Stimulated activated CD8-positive, alpha-beta memory T cell treated with anti-CD3 and anti-CD28 coated beads, Interleukin-12 subunit alpha, Interleukin-12 subunit beta, amount 100 ng/mL, for 1 hour (primary cell): ENCODE results near the gene CACNG8.
"Not testable (repeated sequence)": the region's sequence is repeated elsewhere in the genome, so short reads cannot be mapped to it uniquely, and the experiment has no call there.

ENCODE experiments used
- DNase-seq: peaks from one replicate; pipeline ENCODE4 v3.0.0-alpha.2; 2020; ENCODE audit warnings: low read depth

CACNG8 gene

DNA sequence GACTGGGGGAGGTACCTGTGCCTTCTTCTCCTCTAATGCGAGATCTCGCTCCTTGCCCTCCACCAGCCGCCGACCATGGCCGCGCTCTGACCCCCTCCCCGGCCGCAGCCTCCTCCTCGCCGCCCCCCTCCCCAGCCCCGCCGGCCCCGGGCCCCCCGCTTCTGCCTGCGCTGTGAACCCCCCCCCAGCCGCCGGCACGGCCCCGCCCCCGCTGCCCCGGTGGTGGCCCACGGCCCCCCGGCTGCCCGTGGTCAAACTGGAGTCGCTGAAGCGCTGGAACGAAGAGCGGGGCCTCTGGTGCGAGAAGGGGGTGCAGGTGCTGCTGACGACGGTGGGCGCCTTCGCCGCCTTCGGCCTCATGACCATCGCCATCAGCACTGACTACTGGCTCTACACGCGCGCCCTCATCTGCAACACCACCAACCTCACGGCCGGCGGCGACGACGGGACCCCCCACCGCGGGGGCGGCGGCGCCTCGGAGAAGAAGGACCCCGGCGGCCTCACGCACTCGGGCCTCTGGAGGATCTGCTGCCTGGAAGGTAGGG, at the start of gene CACNG8:
Gene CACNG8 (plus strand): TSS at position 51 of the 545 bp plus-strand sequence.
- DNase-seq: no peak

DNA sequence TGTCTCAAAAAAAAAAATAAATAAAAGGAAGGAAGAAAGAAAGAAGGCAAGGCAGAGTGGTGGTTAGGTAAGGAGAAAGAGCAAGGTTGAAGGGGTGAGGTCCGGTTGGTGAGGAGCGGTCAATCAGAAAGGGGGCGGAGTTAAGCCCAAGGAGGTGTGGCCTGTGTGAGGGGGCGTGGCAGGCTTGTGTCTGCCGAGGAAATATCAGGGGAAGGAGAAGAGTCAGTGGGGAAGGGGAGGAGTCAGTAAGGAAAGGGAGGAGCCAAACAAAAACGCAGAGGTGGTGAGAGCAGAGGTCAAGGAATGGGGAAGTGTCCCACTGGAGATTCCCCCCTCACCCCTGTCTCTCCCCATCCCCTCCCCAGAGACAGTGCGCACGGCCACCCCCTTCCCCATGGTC, 47.7 kb upstream of the CACNG8 start:
- DNase-seq: no peak

DNA sequence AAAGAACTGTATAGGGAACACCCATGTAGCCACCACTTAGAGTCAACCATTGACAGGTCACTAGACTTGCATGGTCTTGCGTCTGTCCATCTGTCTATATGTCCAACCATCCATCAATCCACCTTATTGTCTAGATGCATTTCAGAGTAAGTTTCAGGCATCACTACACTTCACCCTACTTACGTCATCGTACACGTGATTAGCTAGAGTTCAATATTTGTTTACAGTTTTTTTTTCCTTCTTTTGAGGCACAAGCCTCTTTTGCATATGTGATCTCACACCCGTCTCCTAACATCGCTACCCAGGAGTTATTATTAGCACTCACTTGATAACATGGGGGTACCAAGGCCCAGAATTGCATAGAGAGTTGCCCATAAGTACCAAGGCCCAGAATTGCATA, 46.7 kb upstream of the CACNG8 start:
- DNase-seq: no peak

DNA sequence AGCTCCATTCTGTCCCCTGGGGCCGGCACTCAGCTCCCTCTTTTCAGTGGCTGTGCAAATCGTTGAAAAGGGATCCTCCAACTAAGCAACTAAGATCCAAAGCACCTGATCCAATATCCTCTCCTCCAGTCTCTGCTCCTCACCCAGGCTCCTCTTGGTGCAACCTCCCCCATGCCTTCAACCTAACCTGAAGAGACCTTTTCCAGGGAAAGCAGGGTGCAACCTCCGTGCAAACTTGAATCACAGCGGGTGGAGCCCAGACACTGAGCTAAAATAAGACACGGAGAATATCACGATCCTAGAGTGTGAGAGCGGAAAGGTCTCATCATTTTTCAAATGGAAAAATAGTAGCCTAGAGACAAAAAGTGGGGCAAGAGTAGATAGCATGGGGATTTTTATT, 45.4 kb upstream of the CACNG8 start:
- no peak for DNase-seq

DNA sequence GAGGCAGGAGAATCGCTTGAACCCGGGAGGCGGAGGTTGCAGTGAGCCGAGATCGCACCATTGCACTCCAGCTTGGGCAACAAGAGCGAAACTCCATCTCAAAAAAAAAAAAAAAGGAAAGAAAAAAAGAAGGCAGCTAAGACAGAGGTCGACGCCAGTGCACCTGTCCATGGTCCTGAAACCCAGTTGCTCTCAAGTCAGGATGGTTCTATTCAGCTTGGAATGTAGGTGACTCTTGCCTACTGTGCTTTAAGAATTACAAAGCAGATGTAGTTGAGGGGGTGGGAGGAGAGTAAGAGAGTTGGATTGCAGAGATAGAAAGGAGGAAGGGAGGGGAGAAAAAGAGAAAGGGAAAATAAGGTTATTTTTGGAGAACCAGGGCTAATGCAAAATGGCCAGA, 35.0 kb upstream of the CACNG8 start:
- no peak for DNase-seq

DNA sequence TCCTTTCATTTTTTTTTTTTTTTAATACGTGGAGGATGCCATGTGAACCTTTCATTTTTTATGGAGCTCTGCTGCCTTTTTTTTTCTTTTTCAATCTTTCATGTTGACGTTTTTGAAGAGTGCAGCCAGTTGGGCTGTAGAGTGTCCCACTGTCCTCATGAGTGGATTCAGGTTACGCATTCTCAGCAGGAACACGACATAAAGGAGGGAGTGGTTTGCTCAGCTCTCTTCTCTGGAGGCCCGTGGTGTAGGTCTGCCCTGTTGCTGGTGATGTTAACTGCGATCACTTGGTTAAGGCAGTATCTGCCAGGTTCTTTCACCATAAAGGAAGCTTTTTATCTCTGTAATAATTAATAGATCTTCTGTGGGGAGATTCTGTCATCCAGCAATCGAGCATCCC, 26.7 kb upstream of the CACNG8 start:
- no peak for DNase-seq

DNA sequence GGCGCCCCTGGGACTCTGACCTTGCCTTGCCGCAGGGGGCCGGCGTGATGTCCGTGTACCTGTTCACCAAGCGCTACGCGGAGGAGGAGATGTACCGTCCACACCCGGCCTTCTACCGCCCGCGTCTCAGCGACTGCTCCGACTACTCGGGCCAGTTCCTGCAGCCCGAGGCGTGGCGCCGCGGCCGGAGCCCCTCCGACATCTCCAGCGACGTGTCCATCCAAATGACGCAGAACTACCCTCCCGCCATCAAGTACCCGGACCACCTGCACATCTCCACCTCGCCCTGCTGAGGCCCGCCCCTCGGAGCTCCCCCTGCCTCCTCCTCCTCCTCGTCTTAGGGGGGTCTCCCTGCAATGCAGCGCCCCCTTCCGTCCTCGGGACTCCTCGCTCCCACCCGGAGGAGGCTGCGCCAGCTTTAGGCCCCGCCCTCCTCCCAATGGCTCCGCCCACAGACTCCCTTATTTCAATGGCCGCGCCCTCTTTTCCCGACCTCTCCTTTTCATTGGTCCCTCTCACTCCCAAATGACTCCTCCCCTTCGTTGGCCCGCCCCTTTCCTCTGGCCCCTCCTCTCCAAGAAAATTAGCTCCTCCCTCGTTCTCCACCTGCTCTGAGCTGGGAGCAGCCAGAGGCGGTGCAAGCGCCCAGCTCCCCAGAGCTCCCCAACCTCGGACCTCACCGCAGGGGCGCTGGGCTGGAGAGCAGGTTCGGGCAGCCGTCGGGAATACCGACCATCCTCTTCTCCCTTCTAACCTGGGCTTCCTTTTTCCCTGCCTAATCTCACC, 20.5 kb upstream of the CACNG8 start:
- DNase-seq: no peak

DNA sequence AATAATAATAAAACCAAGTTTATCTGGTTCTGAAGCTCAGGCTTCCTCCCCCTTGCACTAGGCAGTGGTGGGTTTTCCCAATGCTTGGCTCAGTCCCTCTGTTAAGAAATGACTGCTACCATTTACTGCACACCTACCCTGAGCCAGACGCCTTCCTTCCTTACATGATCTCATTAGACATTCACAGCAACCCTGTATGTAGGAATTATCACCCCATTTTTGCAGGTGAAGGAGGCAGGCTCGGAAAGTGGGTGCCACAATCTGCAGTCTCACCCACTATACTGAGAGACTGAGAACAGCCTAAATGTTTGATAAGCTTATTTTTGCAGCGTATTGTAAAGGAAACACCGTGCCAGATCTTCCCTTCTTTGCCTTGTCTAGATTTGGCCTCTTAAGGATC, 18.3 kb upstream of the CACNG8 start:
- DNase-seq: no peak

DNA sequence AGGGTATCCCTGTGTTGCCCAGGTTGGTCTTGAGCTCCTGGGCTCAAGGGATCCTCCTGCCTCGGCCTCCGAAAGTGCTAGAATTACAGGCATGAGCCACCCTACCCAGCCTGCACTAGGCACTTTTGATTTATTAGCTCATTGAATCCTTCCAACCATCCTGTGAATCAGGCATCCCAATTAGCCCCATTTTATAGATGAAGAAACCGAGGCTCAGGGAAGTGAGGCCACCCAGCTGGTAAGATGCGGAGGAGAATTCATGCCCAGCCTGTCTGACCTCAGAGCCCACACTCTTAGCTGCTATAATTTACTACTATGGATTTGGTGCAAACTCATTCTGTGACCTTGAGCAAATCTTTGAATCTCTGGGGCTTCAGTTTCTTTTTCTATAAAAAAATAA, 17.8 kb upstream of the CACNG8 start:
- no peak for DNase-seq

DNA sequence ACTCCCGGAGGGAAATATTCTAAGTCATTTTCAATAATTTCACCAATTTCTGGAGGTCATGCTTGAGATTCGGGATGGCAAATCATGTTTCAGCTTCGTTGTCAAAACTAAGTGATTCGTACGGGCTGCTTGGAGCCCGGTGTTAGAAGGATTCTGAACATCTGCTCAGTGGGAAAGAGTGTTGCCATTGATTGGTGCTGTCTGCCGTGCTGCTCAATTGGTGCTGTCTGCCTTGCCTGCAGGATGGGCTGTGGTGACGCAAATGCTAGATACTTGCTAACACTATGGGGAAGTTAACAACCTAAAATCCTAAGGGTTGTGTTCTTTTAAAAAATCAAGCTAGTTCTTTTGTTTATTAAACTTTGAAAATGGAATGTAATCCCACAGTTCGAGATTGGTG, 17.3 kb upstream of the CACNG8 start:
- DNase-seq: no peak

DNA sequence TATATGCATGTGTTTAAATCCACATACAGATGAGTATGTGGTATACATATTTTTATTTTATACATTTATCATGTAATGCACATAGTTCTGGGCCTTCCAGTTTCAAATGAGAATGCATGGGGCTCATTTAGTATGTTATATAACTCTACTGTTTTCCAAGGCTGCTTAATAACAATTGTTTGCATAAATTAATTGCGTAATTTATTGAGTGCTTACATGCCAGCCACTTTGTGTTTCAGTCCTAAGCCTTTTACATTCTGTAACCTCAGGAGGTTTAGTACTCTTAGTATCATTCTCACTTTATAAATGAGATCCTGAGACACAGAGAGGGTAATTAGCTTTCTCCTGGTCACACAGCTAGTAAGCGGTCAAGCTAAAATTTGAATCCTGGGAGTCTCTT, 16.7 kb upstream of the CACNG8 start:
- no peak for DNase-seq

DNA sequence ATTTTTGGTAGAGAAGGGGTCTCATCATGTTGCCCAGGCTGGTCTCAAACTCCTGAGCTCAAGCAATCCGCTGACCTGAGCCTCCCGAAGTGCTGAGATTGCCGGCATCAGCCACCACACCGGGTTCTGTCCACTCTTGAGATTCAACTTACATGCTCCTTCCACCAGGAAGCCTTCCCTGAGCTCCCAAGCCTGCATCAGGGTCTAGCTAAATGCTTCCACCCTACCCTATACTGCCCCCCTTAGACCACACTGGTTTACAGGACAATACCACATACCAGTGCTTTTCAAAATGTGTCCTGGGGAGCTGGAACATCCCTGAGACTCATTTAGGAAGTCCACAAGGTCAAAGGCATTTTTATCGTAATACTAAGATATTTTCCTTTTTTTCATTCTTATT, 15.1 kb upstream of the CACNG8 start:
- no peak for DNase-seq

DNA sequence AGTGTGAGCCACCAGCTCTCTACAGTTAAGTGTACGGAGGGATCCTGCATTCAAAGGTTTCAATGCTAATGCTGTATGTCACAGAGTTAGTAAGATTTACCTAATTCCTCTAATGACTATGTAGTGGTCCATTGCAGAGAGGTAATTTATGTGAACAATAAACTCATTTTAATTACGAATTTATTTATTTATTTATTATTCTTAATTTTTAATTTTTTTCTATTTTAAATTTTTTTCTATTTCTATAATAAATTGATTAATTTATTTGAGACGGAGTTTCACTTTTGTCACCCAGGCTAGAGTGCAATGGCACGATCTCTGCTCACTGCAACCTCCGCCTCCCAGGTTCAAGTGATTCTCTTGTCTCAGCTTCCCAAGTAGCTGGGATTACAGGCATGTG, 14.1 kb upstream of the CACNG8 start:
- not testable (repeated sequence) for DNase-seq

DNA sequence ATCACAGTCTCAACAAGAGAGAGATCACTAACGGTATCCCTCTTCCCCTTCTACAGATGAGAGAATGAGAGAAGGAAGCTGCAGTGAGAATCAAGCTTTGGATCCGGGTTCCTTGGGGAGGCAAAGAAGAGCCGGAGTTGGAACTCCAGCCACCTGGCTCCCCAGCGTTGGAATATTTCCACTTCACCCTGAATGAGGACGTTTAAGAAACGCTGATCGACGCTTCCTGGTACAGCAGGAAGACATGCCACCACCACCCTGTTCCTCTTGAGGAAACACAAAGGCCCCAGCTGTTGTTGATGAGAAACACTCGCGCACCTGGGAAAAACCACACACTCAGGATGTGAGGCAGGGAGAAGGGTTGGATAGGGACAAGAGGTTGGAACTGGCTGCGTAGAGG, 11.3 kb upstream of the CACNG8 start:
- no peak for DNase-seq

DNA sequence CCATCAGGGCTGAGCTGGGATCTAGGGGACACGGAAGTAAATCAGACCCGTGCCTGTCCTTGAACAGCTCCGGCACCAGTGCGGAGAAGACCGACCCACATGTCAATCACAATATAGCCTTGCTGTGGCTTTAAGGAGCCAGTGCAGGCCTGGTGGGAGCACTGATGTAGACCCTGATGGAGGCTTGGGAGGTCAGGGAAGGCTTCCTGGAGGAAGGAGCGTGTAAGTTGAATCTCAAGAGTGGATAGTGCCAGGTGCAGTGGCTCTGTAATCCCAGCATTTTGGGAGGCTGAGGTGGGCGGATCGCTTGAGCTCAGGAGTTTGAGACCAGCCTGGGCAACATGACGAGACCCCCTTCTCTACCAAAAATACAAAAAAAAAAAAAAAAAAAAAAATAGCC, 10.8 kb upstream of the CACNG8 start:
- DNase-seq: no peak

DNA sequence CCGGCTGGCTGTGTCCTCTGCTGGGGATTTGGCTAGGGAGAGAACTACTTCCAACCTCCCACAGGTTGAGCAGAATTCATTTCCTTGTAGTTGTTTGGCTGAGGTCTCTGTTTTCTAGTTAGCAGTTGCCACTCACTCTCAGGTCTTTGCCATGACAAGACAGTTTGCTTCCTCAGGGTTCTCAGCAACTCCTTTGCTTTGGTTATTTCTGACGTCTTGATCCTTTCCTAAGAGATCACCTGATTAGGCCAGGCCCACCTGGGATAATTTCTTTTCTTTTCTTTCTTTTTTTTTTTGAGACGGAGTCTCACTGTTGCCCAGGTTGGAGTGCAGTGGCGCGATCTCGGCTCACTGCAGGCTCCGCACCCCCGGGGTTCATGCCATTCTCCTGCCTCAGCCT, 9.4 kb upstream of the CACNG8 start:
- no peak for DNase-seq

DNA sequence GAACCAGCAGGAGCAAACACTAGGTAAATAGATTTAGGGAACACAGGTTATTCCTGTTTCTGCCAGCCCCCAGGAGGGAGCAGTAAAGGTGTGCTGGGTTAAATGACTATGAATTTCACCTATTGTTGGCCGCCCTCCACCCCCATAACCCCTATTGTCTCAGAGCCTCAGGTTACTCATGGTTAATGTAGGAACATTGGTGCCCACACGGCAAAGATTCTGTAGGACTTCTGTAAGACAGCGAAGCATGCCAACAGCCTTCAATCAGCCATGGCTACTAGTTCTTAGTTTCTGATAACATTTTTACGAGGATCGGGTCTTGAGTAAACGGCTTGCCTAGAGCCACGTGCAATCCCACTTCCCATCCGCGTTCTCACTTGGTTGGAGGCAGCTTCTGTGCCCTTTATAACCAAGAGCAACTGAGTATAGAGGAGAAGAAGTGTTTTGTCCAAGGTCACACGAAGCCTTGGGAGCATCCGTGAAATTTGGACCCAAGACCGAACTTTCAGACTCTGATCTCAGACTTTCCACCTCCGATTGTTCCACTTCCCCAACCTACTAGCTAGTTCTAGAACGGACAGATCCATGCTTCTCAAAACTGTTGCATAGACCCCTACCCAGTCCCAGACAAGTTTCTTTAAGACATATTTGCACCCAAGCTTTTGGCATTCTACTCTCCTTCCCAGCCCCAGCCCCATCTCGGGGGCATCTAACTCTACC, 5.1 kb upstream of the CACNG8 start:
- no peak for DNase-seq

DNA sequence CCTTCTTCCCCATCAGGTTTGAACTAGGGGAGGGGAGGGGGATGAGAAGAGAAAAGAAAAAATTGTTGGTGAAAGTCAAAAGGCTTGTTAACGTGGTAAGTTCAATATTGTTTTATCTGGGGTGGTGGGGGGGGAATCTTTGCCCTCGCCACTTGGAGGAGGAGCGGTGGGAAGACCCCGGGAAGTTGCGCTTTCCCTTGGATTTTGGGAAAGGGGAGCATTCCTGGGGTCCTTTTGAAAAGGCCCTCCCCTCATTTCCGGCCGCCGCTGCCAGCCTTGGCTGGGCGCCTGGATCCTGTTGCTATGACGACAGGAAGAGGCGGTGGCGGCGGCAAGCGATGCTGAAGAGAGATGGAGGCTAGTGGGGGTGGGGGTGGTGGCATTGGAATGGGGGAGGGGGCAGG, 4.6 kb upstream of the CACNG8 start:
- no peak for DNase-seq

DNA sequence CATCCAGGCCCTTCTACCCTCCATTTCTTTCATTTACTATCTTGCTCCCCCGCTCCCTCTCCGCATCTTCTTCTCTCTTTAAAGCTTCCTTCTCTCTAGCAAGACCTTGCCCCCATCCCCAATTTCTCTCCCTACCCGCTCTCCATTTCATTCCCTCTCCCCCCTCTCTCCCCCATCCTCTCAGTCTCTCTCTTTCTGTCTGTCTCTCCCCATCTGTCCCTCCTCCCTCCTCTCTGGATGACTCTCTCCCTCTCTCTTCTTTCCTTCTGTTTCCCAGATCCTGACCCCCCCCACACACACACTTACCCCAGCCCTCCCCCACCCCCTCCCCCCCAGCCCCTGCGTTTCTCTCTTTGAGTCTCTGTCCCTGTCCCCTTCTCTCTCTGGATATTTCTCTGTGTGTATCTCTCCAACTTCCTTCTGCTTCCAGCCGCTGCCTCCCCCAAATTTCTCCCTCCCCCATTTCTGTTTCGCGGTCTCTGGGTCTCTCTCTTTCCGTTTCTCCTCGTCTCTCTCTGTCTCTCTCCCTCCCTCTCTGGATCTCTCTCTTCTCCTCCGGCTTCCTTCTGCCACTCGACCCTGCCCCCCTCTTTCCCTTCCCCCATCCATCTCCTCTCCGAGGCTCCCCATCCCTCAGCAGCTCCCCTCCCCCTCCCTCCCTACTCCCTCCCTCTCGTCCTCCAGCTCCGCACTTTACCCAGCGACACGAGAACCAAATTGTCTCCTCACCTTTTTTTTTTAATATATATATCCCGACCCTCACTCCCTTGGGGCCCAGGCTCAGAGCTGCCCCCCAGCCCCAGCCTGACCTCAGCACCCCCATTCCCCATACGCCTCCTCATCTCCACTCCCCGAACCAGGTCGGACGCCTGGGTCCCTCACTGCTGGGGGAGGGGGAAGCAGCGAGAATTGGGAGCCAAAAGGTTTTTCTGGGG, 3.6 kb upstream of the CACNG8 start:
- no peak for DNase-seq

DNA sequence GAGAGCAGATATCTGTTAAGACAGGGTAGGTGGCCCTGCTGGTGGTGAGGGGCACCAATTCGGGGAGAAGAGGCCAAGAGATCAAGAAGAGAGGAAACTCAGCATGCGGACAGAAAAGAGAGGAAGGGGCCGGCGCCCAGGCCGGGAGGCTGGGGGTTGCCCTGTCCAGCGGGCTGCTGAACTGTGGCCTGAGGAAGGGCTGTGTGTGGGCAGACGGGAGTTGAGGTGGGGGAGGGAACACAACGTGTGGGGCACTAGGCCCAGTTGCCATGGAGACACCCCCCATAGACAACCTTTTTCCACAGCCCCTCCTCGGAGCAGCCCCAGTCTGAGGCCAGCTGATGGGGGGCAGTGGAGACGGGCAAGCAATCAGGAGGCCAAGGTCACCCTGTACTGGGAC, 2.5 kb upstream of the CACNG8 start:
- DNase-seq: no peak

DNA sequence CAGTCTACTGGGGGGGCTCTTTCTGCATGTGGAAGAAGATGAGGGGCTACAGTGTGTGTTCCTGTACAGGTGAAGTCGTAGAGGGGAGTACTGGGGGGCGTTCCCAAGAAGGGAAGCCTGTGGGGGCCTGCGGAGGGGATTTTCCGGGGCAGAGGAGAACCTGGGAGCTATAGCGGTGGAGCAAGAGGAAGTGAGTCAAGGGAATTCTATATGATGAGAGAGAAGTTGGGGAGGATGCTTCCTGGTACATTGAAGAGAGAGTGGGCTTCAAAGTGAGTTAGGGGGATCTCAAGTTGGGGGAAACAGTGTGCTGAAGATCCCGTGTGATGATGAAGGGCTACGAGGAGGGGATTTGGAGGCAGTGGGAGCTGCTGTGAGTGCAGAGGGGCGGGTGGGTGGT, 1.9 kb upstream of the CACNG8 start:
- DNase-seq: no peak
